GM13976 (cell line): ENCODE data around the gene TRPM7.

Experiments used
- DNase-seq: peaks from one replicate; pipeline ENCODE4 v3.0.0; 2012; ENCODE audit warnings: low spot score
- in situ Hi-C: fragments of 300-500 bp; cut with MboI; formaldehyde crosslinking; loops from one replicate; pipeline ENCODE4 v1.12.0; 2022; ENCODE audit warnings: low sequenced_read_pairs, mixed read lengths, inconsistent platforms; ENCODE audit not compliant: unreplicated experiment
- TF ChIP-seq, protein P1 (sequence below): IDR thresholded peaks from 2 replicates; pipeline ENCODE4 v1.5.1; 2012; ENCODE audit warnings: borderline replicate concordance, mild to moderate bottlenecking; ENCODE audit not compliant: insufficient read depth; ENCODE audit errors: extremely low read depth, missing control alignments, control extremely low read depth

TRPM7 gene

DNA sequence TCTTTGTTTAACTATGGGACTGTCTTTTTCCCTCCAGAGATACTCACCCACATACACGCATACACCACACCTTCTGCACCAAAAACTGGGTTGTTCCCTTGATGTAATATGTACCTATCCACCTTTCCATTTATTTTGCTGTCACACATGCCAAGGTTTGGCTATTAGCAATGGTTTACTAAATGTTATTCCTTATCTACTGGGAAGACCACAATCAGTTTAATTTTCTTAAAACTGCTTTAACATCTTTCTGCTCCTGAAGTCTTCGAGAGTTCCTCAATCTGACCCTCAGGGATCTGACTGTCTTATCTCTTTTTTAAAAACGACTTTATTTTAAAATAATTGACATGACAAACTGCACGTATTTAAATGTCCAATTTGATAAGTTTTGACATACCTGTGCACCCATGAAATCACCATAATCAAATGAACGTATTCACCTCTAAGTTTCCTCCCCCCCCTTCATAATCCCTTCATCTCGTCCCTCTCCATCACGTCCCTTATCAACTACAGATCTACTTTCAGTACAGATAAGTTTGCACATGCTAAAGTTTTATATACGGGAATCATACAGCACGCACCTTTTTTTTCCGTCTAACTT is 805 bp upstream of the TRPM7 start:
- in situ Hi-C loops: loop anchor here (10.0 kb wide), 1 partner anchor 197 kb away; no protein-coding TSS in a partner anchor
- TF ChIP-seq, protein P1, sequence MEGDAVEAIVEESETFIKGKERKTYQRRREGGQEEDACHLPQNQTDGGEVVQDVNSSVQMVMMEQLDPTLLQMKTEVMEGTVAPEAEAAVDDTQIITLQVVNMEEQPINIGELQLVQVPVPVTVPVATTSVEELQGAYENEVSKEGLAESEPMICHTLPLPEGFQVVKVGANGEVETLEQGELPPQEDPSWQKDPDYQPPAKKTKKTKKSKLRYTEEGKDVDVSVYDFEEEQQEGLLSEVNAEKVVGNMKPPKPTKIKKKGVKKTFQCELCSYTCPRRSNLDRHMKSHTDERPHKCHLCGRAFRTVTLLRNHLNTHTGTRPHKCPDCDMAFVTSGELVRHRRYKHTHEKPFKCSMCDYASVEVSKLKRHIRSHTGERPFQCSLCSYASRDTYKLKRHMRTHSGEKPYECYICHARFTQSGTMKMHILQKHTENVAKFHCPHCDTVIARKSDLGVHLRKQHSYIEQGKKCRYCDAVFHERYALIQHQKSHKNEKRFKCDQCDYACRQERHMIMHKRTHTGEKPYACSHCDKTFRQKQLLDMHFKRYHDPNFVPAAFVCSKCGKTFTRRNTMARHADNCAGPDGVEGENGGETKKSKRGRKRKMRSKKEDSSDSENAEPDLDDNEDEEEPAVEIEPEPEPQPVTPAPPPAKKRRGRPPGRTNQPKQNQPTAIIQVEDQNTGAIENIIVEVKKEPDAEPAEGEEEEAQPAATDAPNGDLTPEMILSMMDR: no peak
- DNase-seq: no peak

DNA sequence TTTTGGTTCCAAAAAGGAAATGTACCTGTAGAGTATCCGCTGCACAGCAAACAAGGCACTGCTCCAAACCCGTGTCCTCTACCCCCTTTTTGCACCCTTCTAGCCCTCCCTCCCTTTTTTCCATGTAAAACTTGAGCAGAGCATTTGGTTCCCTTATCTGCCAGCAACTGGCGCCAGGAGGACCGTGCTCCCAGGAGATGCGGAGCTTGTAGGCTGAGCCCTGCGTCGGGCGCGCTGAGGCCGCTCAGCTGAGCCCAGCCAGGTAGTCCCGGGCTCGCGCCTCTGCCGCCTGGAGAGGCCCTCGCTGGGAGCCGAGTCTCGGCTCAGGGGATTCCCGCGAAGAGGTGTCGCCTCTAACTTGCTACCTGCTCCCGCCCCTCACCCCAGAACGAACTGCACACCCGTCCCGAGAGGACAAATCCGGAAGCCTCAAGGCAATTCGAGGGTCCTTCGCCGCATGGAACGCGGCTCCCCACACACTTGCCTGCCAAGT is 575 bp downstream of the TRPM7 start:
- TF ChIP-seq, protein P1: no peak
- peak; percentile 83 for DNase-seq
- in situ Hi-C loops: loop anchor here (10.0 kb wide), 1 partner anchor 199 kb away; no protein-coding TSS in a partner anchor

DNA sequence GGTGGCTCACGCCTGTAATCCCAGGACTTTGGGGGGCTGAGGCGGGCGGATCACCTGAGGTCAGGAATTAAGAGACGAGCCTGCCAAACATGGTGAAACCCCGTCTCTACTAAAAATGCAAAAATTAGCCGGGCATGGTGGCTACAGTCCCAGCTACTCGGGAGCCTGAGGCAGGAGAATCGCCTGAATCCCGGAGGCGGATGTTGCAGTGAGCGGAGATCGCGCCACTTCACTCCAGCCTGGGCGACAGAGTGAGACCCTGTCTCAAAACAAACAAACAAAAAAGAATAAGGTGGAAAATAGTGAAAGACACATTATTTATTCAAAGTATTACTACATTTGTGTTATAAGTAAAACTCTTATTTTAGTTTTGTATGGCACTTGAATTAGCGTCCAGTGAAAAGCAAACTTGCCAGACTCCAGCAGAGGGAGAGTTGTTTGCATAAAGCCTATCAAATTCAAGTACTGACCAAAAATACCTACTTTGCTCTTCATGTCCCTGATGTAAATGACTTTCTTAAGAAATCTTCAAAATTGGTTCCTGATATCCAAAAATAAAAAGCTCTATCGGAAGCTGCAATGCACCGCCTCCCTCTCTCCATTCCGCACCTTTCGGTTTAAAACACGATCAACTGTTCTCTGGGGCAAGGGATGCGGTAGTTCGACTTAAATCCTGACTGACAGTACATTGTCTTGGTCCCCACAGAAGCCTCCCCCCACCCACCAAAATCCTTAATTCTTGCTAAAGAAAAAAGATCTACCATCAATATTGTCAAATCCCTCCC is 1.2 kb downstream of the TRPM7 start:
- in situ Hi-C loops: loop anchor here (10.0 kb wide), 1 partner anchor 199 kb away; no protein-coding TSS in a partner anchor
- TF ChIP-seq, protein P1: no peak
- no peak for DNase-seq

DNA sequence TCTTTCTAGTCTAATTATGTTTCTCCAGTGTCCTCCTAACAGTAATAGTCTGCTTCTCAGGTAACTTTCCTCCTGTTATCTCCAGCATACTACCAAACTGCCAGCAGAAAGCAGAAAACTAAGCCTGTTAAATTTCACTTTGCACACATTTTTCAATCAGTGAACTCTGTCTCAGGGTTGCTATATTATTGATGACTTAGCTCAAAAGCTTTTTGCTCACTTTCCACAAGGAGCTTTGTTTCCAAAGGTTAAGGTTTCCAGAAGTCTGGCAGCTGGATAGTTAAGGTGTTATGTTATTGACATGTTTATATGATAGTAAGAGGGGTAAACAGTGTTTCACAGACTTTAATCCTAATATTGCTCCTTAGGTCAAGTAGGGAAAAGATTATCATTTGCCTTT is 5.1 kb downstream of the TRPM7 start:
- no peak for DNase-seq
- in situ Hi-C loops: loop anchor here (10.0 kb wide), 1 partner anchor 203 kb away; no protein-coding TSS in a partner anchor
- TF ChIP-seq, protein P1: no peak

DNA sequence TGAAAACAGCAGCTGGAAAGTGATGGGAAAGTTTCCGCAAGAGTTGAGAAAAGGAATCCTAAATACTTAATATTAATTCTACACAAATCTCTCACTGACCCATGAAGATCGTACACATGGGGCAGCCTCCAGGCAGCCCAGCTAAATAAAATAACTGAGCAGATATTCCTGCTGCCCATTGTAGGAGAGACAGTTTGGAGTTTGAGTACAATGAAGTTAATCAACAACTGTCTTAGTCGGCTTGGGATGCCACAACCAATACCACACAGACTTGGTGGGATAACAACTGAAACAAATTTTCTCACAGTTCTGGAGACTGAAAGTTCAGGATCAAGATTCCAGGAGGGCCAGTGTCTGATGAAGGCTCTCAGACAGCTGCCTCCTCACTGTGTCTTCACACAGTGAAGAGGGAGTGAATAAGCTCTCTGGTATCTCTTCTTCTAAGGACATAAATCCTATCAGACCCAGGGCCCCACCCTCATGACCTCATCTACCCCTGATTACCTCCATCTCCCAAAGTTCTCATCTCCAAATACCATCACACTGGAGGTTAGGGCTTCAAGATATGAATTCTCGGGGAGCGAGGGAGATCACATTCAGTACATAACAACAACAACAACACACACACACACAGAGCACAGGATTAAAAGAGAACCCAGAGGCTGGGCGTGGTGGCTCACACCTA is 9.7 kb downstream of the TRPM7 start:
- DNase-seq: no peak
- in situ Hi-C loops: no loop called here
- TF ChIP-seq, protein P1: no peak

DNA sequence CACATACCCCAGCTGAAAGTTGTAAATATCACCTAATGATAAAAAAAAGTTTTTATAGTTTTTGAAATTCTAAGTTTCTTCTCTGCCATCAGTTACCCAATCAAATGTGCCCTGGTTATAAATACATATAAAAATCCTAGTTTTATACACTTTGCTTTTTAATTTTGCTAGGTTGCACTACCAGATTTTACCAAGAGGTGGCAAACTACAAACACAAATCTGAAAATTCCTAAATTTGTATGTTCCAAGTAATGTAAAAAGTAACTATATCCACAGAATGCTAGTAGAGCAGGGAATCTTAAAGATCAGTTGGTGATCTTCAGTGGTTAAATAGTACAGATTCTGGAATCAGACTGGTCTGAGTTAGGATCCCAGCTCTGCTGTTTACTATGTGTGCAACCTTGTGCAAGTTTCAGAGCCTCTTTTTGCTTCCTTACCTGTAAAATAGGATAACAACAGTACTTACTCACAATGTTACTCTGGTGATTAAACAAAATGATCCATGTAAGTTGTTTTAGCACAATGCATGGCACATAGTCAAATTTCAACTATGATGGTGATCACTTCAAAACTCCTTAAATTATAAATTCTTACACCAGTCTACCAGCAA is 11.0 kb downstream of the TRPM7 start:
- no peak for DNase-seq
- TF ChIP-seq, protein P1: peak; percentile 51
- in situ Hi-C loops: no loop called here
